ENCODE measurements around the gene FAM114A1. TPM values are rescaled to one million over a fixed set of nuclear protein-coding genes. Genes with fewer than 3 reads are reported as not detected.

The FAM114A1 gene
- total and polyA plus RNA-seq, 4 donors, result 16.2 to 71.8 (median 36.9) TPM

Small RNA genes lying within 50 kb of the gene (small RNA-seq; reads per million reads assigned to genes)
- 11.5 reads per million, percentile 96 among the genes with 10 or more reads in this experiment for gene MIR574 (ENCODE audit: low replicate concordance)

Other genes starting within 250 kb of the FAM114A1 start
- 10 to 100 TPM; 29.3 to 29.8 TPM for gene KLF3, start 203.6 kb upstream of the FAM114A1 start, total RNA-seq
- 10 to 100 TPM; 30.0 to 39.8 TPM for gene KLF3, start 203.6 kb upstream of the FAM114A1 start, polyA plus RNA-seq (ENCODE audit: insufficient read length in 2 of 2)
- 1 to 10 TPM; 1.9 to 5.4 TPM for gene TLR10, start 84.8 kb upstream of the FAM114A1 start, total RNA-seq
- 1 to 10 TPM; 2.7 to 4.7 TPM for gene TLR10, start 84.8 kb upstream of the FAM114A1 start, polyA plus RNA-seq (ENCODE audit: insufficient read length in 2 of 2)
- 10 to 100 TPM; 11.0 to 32.2 TPM for gene TLR1, start 63.0 kb upstream of the FAM114A1 start, total RNA-seq
- 1 to 10 TPM; 3.7 to 5.7 TPM for gene TLR1, start 63.0 kb upstream of the FAM114A1 start, polyA plus RNA-seq (ENCODE audit: insufficient read length in 2 of 2)
- gene TLR6, start 11.0 kb upstream of the FAM114A1 start, total RNA-seq, result 1 to 10 TPM; 2.9 to 6.1 TPM
- gene TLR6, start 11.0 kb upstream of the FAM114A1 start, polyA plus RNA-seq (ENCODE audit: insufficient read length in 2 of 2), result 1 to 10 TPM; 1.4 to 1.6 TPM
- 1 to 10 TPM in 1 of 2 donors, under 1 TPM in 1; 0.72 to 2.5 TPM for gene TMEM156, start 164.6 kb downstream of the FAM114A1 start, total RNA-seq
- gene TMEM156, start 164.6 kb downstream of the FAM114A1 start, polyA plus RNA-seq (ENCODE audit: insufficient read length in 2 of 2), result 1 to 10 TPM in 1 of 2 donors, under 1 TPM in 1; 0.83 to 1.1 TPM
- 10 to 100 TPM; 58.8 to 83.6 TPM for gene KLHL5, start 194.4 kb downstream of the FAM114A1 start, total RNA-seq
- gene KLHL5, start 194.4 kb downstream of the FAM114A1 start, polyA plus RNA-seq (ENCODE audit: insufficient read length in 2 of 2), result 10 to 100 TPM; 67.1 to 88.2 TPM

Data from spinal cord (tissue), 4 donors.